ENCODE results near the gene GNAS-AS1.

- TF ChIP-seq MAX (IDR thresholded peaks at IDR 0.05) (no peak), REST (IDR thresholded peaks at IDR 0.05; ENCODE audit: low read depth) (no peak), CREB1 (IDR thresholded peaks at IDR 0.05; ENCODE audit: low read depth) (no peak), ZBTB7A (IDR thresholded peaks at IDR 0.05; ENCODE audit: low read depth) (no peak), YY1 (IDR thresholded peaks at IDR 0.05; ENCODE audit: low read depth) (no peak), CEBPB (IDR thresholded peaks at IDR 0.05) (no peak), EGR1 (IDR thresholded peaks at IDR 0.05) (no peak), TAF1 (IDR thresholded peaks at IDR 0.05; ENCODE audit: low read depth) (no peak), EP300 (IDR thresholded peaks at IDR 0.05; ENCODE audit: borderline replicate concordance) (no peak), RAD21 (IDR thresholded peaks at IDR 0.05; ENCODE audit: low read depth) (peak; percentile 54), FOXM1 (IDR thresholded peaks at IDR 0.05; ENCODE audit: borderline replicate concordance, low read depth) (no peak), TEAD4 (IDR thresholded peaks at IDR 0.05) (no peak)
Observed at GRCh38 chr20:58864346-58864745, 13.6 kb upstream of the GNAS-AS1 start.
